CD4-positive, alpha-beta T cell (primary cell): ENCODE measurements around the gene MCC. TPM values are rescaled to one million over a fixed set of nuclear protein-coding genes. Genes with fewer than 3 reads are reported as not detected.
"Not testable (repeated sequence)": the region's sequence is repeated elsewhere in the genome, so short reads cannot be mapped to it uniquely, and the experiment has no call there.

Experiments
- ATAC-seq: fragments of 200-7000 bp; cut with Tn5 transposase; one replicate; pipeline ENCODE4 v1.10.0; 2022; ENCODE audit warnings: mild to moderate bottlenecking; ENCODE audit not compliant: poor library complexity
- CTCF ChIA-PET: fragments of 350-600 bp; sonication (Branson Sonifier 250); formaldehyde crosslinking; loops from one replicate; lab custom pipeline; 2021; ENCODE audit warnings: antibody characterized with exemption, inconsistent platforms; lab: Charles Lee
- POLR2A ChIA-PET: fragments of 350-600 bp; sonication (Branson Sonifier 250); formaldehyde crosslinking; loops from one replicate; lab custom pipeline; 2021; ENCODE audit warnings: antibody characterized with exemption, inconsistent platforms; lab: Charles Lee
- DNase-seq, 14 experiments: peaks; one replicate each; pipeline ENCODE4 v3.0.0-alpha.2; 2013 to 2020; ENCODE audit warnings: mixed read lengths in 2 of 14
- H3K27ac ChIP-seq, 2 donors: one replicate each; pipeline versions ENCODE4 v1.5.1 to v1.7.0; 2013; ENCODE audit warnings: low read length in 2 of 2, low read depth in 1 of 2, mild to moderate bottlenecking in 1 of 2
- H3K27me3 ChIP-seq, 2 experiments: 1 replicate in 1 of 2; 2 replicates in 1 of 2; pipeline versions ENCODE4 v1.6.1 to v1.7.0; 2013; ENCODE audit warnings: low read length in 2 of 2, control low read depth in 1 of 2, mild to moderate bottlenecking in 1 of 2, moderate library complexity in 1 of 2; ENCODE audit not compliant: insufficient read depth in 2 of 2, control insufficient read depth in 1 of 2
- H3K36me3 ChIP-seq: one replicate; pipeline ENCODE4 v1.6.1; 2013; ENCODE audit warnings: low read length, control low read depth; ENCODE audit not compliant: insufficient read depth
- H3K4me1 ChIP-seq: one replicate; pipeline ENCODE4 v1.6.1; 2013; ENCODE audit warnings: low read length, control low read depth; ENCODE audit not compliant: insufficient read depth
- H3K4me3 ChIP-seq: one replicate; pipeline ENCODE4 v1.5.1; 2013; ENCODE audit warnings: mild to moderate bottlenecking, low read length, moderate library complexity
- H3K9me3 ChIP-seq, 2 experiments: 1 replicate in 1 of 2; 2 replicates in 1 of 2; pipeline versions ENCODE4 v1.6.1 to v1.7.0; 2013; ENCODE audit warnings: low read length in 2 of 2, mild to moderate bottlenecking in 2 of 2, control low read depth in 1 of 2, moderate library complexity in 1 of 2; ENCODE audit not compliant: control insufficient read depth in 1 of 2, insufficient read depth in 1 of 2
- H3K27ac Mint-ChIP-seq: one replicate; pipeline ENCODE4 v1.8.0; 2020; ENCODE audit warnings: mixed read lengths
- H3K27me3 Mint-ChIP-seq: one replicate; pipeline ENCODE4 v1.8.0; 2021; ENCODE audit warnings: mixed read lengths
- H3K36me3 Mint-ChIP-seq: one replicate; pipeline ENCODE4 v1.8.0; 2021; ENCODE audit warnings: low read depth, mixed read lengths
- H3K4me1 Mint-ChIP-seq: one replicate; pipeline ENCODE4 v1.8.0; 2021; ENCODE audit warnings: low read depth, mixed read lengths
- H3K4me3 Mint-ChIP-seq: one replicate; pipeline ENCODE4 v1.8.0; 2020; ENCODE audit warnings: mild to moderate bottlenecking, mixed read lengths
- H3K9me3 Mint-ChIP-seq: one replicate; pipeline ENCODE4 v1.8.0; 2020; ENCODE audit warnings: mixed read lengths
- intact Hi-C, 2 experiments: fragments of 100-400 bp; cut with DNase I in 1 of 2; cut with micrococcal nuclease in 1 of 2; formaldehyde crosslinking; loops; one replicate each; pipeline versions ENCODE4 v1.15.1 to v1.9.0; 2023 to 2025; cut with DNase I, micrococcal nuclease
- total RNA-seq, 174 experiments: library from RNA in 2 of 174; stranded (reverse) in 2 of 174; gene quantifications; one replicate each; pipeline ENCODE4 v1.2.3 and lab custom pipeline; 2021 to 2026
- TF ChIP-seq, protein P1 (sequence below): fragments of 200-600 bp; IDR thresholded peaks from one replicate; pipeline ENCODE4 v1.8.0; 2022; ENCODE audit warnings: antibody characterized with exemption, mild to moderate bottlenecking

Gene MCC
- total RNA-seq, 2 experiments from 2014 or later: 3.2 to 3.3 TPM

GRCh38 chr5:113082547-113082905 is 405.7 kb downstream of the MCC start:
- Histone ChIP-seq H3K36me3 (peaks cover 3% of the 10 kb centered on the region), H3K4me1 (no peaks in the 10 kb centered on the region), H3K4me3 (no peak overlapping the region), H3K27me3 (no peaks in the 10 kb centered on the region), H3K27ac (no peak overlapping the region), H3K9me3 (no peaks in the 10 kb centered on the region)
- Mint-ChIP-seq H3K36me3 (peaks cover 29% of the 10 kb centered on the region), H3K4me1 (no peaks in the 10 kb centered on the region), H3K27ac (no peak overlapping the region), H3K27me3 (no peaks in the 10 kb centered on the region), H3K4me3 (no peak overlapping the region), H3K9me3 (peaks cover 2% of the 10 kb centered on the region)
- ChIA-PET CTCF (no interaction called here), POLR2A (no interaction called here)
- ATAC-seq (no peak), DNase-seq (no peak)
- intact Hi-C loops: no loop called here
- TF ChIP-seq, protein P1, sequence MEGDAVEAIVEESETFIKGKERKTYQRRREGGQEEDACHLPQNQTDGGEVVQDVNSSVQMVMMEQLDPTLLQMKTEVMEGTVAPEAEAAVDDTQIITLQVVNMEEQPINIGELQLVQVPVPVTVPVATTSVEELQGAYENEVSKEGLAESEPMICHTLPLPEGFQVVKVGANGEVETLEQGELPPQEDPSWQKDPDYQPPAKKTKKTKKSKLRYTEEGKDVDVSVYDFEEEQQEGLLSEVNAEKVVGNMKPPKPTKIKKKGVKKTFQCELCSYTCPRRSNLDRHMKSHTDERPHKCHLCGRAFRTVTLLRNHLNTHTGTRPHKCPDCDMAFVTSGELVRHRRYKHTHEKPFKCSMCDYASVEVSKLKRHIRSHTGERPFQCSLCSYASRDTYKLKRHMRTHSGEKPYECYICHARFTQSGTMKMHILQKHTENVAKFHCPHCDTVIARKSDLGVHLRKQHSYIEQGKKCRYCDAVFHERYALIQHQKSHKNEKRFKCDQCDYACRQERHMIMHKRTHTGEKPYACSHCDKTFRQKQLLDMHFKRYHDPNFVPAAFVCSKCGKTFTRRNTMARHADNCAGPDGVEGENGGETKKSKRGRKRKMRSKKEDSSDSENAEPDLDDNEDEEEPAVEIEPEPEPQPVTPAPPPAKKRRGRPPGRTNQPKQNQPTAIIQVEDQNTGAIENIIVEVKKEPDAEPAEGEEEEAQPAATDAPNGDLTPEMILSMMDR: no peak

- POLR2A ChIA-PET: no interaction called here
- peaks cover 34% of the 10 kb centered on the region for H3K36me3 Mint-ChIP-seq
- ATAC-seq (no peak), DNase-seq (no peak)
- Histone ChIP-seq H3K4me3 (no peak overlapping the region), H3K36me3 (peaks cover 3% of the 10 kb centered on the region), H3K4me1 (no peaks in the 10 kb centered on the region), H3K27ac (no peak overlapping the region), H3K27me3 (no peaks in the 10 kb centered on the region), H3K9me3 (no peaks in the 10 kb centered on the region)
- H3K9me3 Mint-ChIP-seq: peaks cover 2% of the 10 kb centered on the region
- CTCF ChIA-PET: no interaction called here
- TF ChIP-seq, protein P1: no peak
- H3K27me3 Mint-ChIP-seq: no peaks in the 10 kb centered on the region
- no peak overlapping the region for H3K4me3 Mint-ChIP-seq
- intact Hi-C loops: no loop called here
- H3K27ac Mint-ChIP-seq: no peak overlapping the region
- H3K4me1 Mint-ChIP-seq: no peaks in the 10 kb centered on the region
Measured at GRCh38 chr5:113081881-113082546, 406.2 kb downstream of the MCC start.

GRCh38 chr5:113081091-113081839 is 407.0 kb downstream of the MCC start:
- no peaks in the 10 kb centered on the region for H3K27me3 ChIP-seq
- no peak overlapping the region for H3K27ac ChIP-seq
- H3K27ac Mint-ChIP-seq: no peak overlapping the region
- no peak for ATAC-seq
- peaks cover 3% of the 10 kb centered on the region for H3K36me3 ChIP-seq
- no peak overlapping the region for H3K4me3 Mint-ChIP-seq
- H3K4me1 Mint-ChIP-seq: no peaks in the 10 kb centered on the region
- TF ChIP-seq, protein P1: no peak
- CTCF ChIA-PET: no interaction called here
- intact Hi-C loops: no loop called here
- no peak overlapping the region for H3K4me3 ChIP-seq
- DNase-seq: no peak
- H3K4me1 ChIP-seq: no peaks in the 10 kb centered on the region
- no peaks in the 10 kb centered on the region for H3K27me3 Mint-ChIP-seq
- POLR2A ChIA-PET: no interaction called here
- H3K9me3 Mint-ChIP-seq: peaks cover 2% of the 10 kb centered on the region
- H3K36me3 Mint-ChIP-seq: peaks cover 36% of the 10 kb centered on the region
- H3K9me3 ChIP-seq: no peaks in the 10 kb centered on the region

- DNase-seq, H3K27ac Mint-ChIP-seq, H3K9me3 Mint-ChIP-seq, intact Hi-C loops, H3K9me3 ChIP-seq, H3K27ac ChIP-seq, H3K4me3 Mint-ChIP-seq, POLR2A ChIA-PET, H3K27me3 Mint-ChIP-seq, ATAC-seq, H3K36me3 ChIP-seq, H3K4me3 ChIP-seq, CTCF ChIA-PET, H3K27me3 ChIP-seq: not testable (repeated sequence)
- Mint-ChIP-seq H3K36me3 (peaks cover 27% of the 10 kb centered on the region), H3K4me1 (peaks cover 28% of the 10 kb centered on the region)
- H3K4me1 ChIP-seq: peaks cover 26% of the 10 kb centered on the region
Measured at GRCh38 chr5:113076649-113077048, 411.6 kb downstream of the MCC start.
